ACC112 (cell line): Measurements from ENCODE around the gene IFRD2.
A peak's percentile ranks its signal among the peaks of the same experiment; 100 is the strongest.
"Not testable (repeated sequence)": the region's sequence is repeated elsewhere in the genome, so short reads cannot be mapped to it uniquely, and the experiment has no call there.

Experiments used
- H2AFZ ChIP-seq: fragments of 200-600 bp; sonication (generic); one replicate; pipeline ENCODE4 v1.6.0; 2017; ENCODE audit warnings: antibody characterized with exemption, low read length; ENCODE audit not compliant: unreplicated experiment
- H3K27ac ChIP-seq: fragments of 200-600 bp; sonication (generic); 2 replicates; pipeline ENCODE4 v1.5.1; 2014; ENCODE audit warnings: low read depth, mild to moderate bottlenecking, antibody characterized with exemption, low read length, moderate library complexity
- H3K27me3 ChIP-seq: fragments of 200-600 bp; sonication (generic); 2 replicates; pipeline ENCODE4 v1.6.1; 2014; ENCODE audit warnings: mild to moderate bottlenecking, antibody characterized with exemption, low read length, moderate library complexity, mixed read lengths; ENCODE audit not compliant: insufficient read depth
- H3K36me3 ChIP-seq: fragments of 200-600 bp; sonication (generic); 2 replicates; pipeline ENCODE4 v1.6.1; 2016; ENCODE audit warnings: mild to moderate bottlenecking, antibody characterized with exemption, low read length, moderate library complexity, mixed read lengths; ENCODE audit not compliant: insufficient read depth
- H3K4me1 ChIP-seq: fragments of 200-600 bp; sonication (generic); one replicate; pipeline ENCODE4 v1.6.1; 2016; ENCODE audit warnings: low read length, mixed read lengths; ENCODE audit not compliant: insufficient read depth, unreplicated experiment, control insufficient read depth
- H3K4me3 ChIP-seq: fragments of 200-600 bp; sonication (generic); 2 replicates; pipeline ENCODE4 v1.5.1; 2014; ENCODE audit warnings: mild to moderate bottlenecking, low read depth, low read length
- H3K79me2 ChIP-seq: fragments of 200-600 bp; sonication (generic); one replicate; pipeline ENCODE4 v1.6.0; 2016; ENCODE audit warnings: low read length; ENCODE audit not compliant: control insufficient read depth, unreplicated experiment, insufficient read depth

Gene IFRD2

DNA sequence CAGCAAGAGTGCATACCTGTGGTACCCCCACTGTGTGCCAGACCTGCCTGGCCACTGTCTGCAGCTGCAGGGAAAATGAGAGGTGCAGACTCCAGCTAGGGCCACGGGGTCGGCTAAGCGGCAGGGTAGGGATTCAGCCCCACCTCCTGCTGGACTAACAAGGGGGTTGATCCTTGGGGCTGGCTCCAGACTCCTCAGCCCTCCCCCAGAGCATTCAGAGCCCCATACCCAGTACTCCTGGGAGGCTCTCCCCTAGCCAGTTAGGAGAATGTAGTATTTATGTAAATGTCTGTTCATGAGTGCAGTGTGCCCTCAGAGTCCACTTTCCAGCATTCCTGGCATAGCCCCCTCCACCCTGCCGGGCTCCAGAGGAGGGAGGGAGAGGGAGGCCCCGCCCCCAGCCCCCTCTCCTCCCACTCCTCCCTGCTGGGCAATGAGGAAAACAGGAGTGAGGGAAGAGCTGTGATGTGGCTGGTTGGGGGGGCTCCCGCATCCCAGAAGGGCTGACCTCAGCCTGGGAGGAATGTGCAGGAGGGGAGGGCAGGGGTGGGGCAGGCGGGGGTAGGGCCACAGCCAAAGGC lies 27.8 kb downstream of the IFRD2 start:
- H3K4me3 ChIP-seq = no peak overlapping the region
- no peak overlapping the region for H2AFZ ChIP-seq
- no peaks in the 10 kb centered on the region for H3K36me3 ChIP-seq
- H3K27me3 ChIP-seq = no peaks in the 10 kb centered on the region
- peaks cover 45% of the 10 kb centered on the region for H3K4me1 ChIP-seq
- no peak overlapping the region for H3K27ac ChIP-seq
- H3K79me2 ChIP-seq = no peaks in the 10 kb centered on the region

GRCh38 chr3:50263478-50264382 lies 28.5 kb downstream of the IFRD2 start:
- Histone ChIP-seq H3K79me2 (no peaks in the 10 kb centered on the region), H3K27ac (peak overlapping the region; percentile 36; the same call in 1 of the 2 replicates), H3K4me1 (peaks cover 39% of the 10 kb centered on the region), H3K36me3 (no peaks in the 10 kb centered on the region), H3K4me3 (no peak overlapping the region), H3K27me3 (no peaks in the 10 kb centered on the region), H2AFZ (no peak overlapping the region)

- peaks cover 35% of the 10 kb centered on the region for H3K4me1 ChIP-seq
- no peaks in the 10 kb centered on the region for H3K36me3 ChIP-seq
- H3K27ac ChIP-seq = no peak overlapping the region
- H3K79me2 ChIP-seq = no peaks in the 10 kb centered on the region
- no peak overlapping the region for H3K4me3 ChIP-seq
- no peak overlapping the region for H2AFZ ChIP-seq
- H3K27me3 ChIP-seq = no peaks in the 10 kb centered on the region
These were observed 29.5 kb downstream of the IFRD2 start for GRCh38 chr3:50262778-50263177.

- H3K4me1 ChIP-seq = peaks cover 35% of the 10 kb centered on the region
- H3K79me2 ChIP-seq, H3K36me3 ChIP-seq, H3K27me3 ChIP-seq, H3K4me3 ChIP-seq, H3K27ac ChIP-seq, H2AFZ ChIP-seq: not testable (repeated sequence)
These were observed 30.0 kb downstream of the IFRD2 start for GRCh38 chr3:50262200-50262599.

- Histone ChIP-seq H3K79me2 (peaks cover 4% of the 10 kb centered on the region), H3K27me3 (no peaks in the 10 kb centered on the region), H2AFZ (no peak overlapping the region), H3K27ac (no peak overlapping the region), H3K4me1 (peaks cover 35% of the 10 kb centered on the region), H3K4me3 (no peak overlapping the region), H3K36me3 (peaks cover 9% of the 10 kb centered on the region)
These were observed 30.7 kb downstream of the IFRD2 start for GRCh38 chr3:50261505-50261904.

DNA sequence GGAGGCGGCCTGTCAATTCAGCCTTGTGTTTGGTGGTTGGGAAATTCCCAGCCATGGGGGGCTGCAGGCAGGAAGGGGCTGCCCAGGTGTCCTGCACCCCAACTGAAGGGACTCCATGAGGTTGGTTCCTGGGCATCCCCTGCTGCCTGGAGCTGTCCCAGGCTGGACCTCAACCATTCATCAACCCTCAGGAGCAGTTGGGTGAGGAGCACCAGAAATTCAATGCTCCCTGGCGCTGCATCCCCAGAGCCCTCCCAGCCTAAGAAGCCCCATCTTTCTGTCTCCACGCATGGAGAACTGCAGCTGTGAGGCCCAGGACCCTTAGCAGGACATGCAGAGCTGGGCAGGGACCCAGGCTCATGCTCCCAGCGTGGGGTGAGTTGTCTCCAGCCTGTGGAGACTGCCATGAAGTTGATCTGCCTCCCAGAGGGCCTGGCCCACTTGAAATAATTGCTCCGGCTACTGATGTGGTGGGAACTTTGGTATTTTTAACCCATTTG lies 31.2 kb downstream of the IFRD2 start:
- H3K79me2 ChIP-seq = peaks cover 4% of the 10 kb centered on the region
- no peaks in the 10 kb centered on the region for H3K27me3 ChIP-seq
- H3K36me3 ChIP-seq = peaks cover 10% of the 10 kb centered on the region
- peaks cover 35% of the 10 kb centered on the region for H3K4me1 ChIP-seq
- no peak overlapping the region for H3K27ac ChIP-seq
- peak overlapping the region; percentile 74 for H3K4me3 ChIP-seq
- H2AFZ ChIP-seq = no peak overlapping the region

- peaks cover 36% of the 10 kb centered on the region for H3K4me1 ChIP-seq
- peak overlapping the region; percentile 61 for H3K27ac ChIP-seq
These were observed 31.9 kb downstream of the IFRD2 start for GRCh38 chr3:50260027-50260941.

GRCh38 chr3:50259432-50260026 lies 32.7 kb downstream of the IFRD2 start:
- Histone ChIP-seq H3K36me3 (peaks cover 10% of the 10 kb centered on the region), H3K4me3 (no peak overlapping the region), H3K27ac (peak overlapping the region; percentile 40; the same call in 1 of the 2 replicates), H3K4me1 (peaks cover 36% of the 10 kb centered on the region), H2AFZ (no peak overlapping the region), H3K27me3 (no peaks in the 10 kb centered on the region), H3K79me2 (peaks cover 13% of the 10 kb centered on the region)

More at GRCh38 chr3:50260027-50260941, 31.9 kb downstream of the IFRD2 start:
- Histone ChIP-seq H3K27me3 (no peaks in the 10 kb centered on the region), H3K4me3 (peak overlapping the region; percentile 74), H2AFZ (peak overlapping the region; percentile 17), H3K79me2 (peaks cover 7% of the 10 kb centered on the region), H3K36me3 (peaks cover 10% of the 10 kb centered on the region)

- peaks cover 36% of the 10 kb centered on the region for H3K4me1 ChIP-seq
- peaks cover 10% of the 10 kb centered on the region for H3K36me3 ChIP-seq
- no peak overlapping the region for H2AFZ ChIP-seq
- H3K27me3 ChIP-seq = no peaks in the 10 kb centered on the region
- H3K27ac ChIP-seq = no peak overlapping the region
- H3K79me2 ChIP-seq = peaks cover 14% of the 10 kb centered on the region
- H3K4me3 ChIP-seq = no peak overlapping the region
These were observed 33.2 kb downstream of the IFRD2 start for GRCh38 chr3:50258979-50259378.
